K562 (cell line): Measurements from ENCODE around the gene ARHGAP30. TPM values are rescaled to one million over a fixed set of nuclear protein-coding genes. Genes with fewer than 3 reads are reported as not detected.

Experiments
- C11orf30 ChIP-seq: fragments of 450-650 bp; IDR thresholded peaks from 2 replicates; pipeline ENCODE4 v1.6.1; 2016; ENCODE audit warnings: low read depth, mild to moderate bottlenecking
- CBFA2T2 ChIP-seq: fragments of 450-650 bp; conservative IDR thresholded peaks from 2 replicates; pipeline ENCODE4 v1.6.1; 2017; ENCODE audit warnings: mild to moderate bottlenecking
- DMBX1 ChIP-seq: fragments of 250-450 bp; sonication (Bioruptor Pico); IDR thresholded peaks from 2 replicates; pipeline ENCODE4 v1.8.0; 2022; ENCODE audit warnings: inconsistent platforms, mild to moderate bottlenecking, moderate library complexity, borderline replicate concordance
- E2F8 ChIP-seq: fragments of 450-650 bp; IDR thresholded peaks from 2 replicates; pipeline ENCODE4 v1.7.1; 2018; ENCODE audit warnings: mild to moderate bottlenecking, low read depth; ENCODE audit not compliant: partially characterized antibody
- ERF ChIP-seq: fragments of 450-650 bp; formaldehyde crosslinking; IDR thresholded peaks from 2 replicates; pipeline ENCODE4 v1.4.0; 2020; ENCODE audit warnings: mild to moderate bottlenecking, mixed read lengths
- FOXM1 ChIP-seq, 2 experiments: fragments of 450-650 bp in 1 of 2; sonication (generic) in 1 of 2; formaldehyde crosslinking in 1 of 2; IDR thresholded peaks; 2 replicates each; pipeline versions ENCODE4 v1.6.1 to v1.9.0; 2017 to 2022; ENCODE audit warnings: low read depth in 2 of 2, mild to moderate bottlenecking in 2 of 2, missing genetic modification reagents in 1 of 2, moderate library complexity in 1 of 2
- MYBL2 ChIP-seq, 2 experiments: fragments of 450-650 bp in 1 of 2; sonication (generic) in 1 of 2; formaldehyde crosslinking in 1 of 2; IDR thresholded peaks; 2 replicates each; pipeline versions ENCODE4 v1.6.1 to v1.8.1; 2017 to 2022; ENCODE audit warnings: borderline replicate concordance in 1 of 2, inconsistent platforms in 1 of 2, low read depth in 1 of 2, mild to moderate bottlenecking in 1 of 2, missing genetic modification reagents in 1 of 2, moderate library complexity in 1 of 2
- PCBP1 ChIP-seq: fragments of 200-400 bp; formaldehyde crosslinking; IDR thresholded peaks from 2 replicates; pipeline ENCODE4 v1.6.1; 2018; ENCODE audit warnings: mild to moderate bottlenecking, low read depth, low read length; ENCODE audit not compliant: poor library complexity, severe bottlenecking
- PHB ChIP-seq: fragments of 250-450 bp; sonication (Bioruptor Pico); IDR thresholded peaks from 2 replicates; pipeline ENCODE4 v1.5.0; 2021
- POLR2AphosphoS2 ChIP-seq: IDR thresholded peaks from 2 replicates; pipeline ENCODE4 v1.6.1; 2012; ENCODE audit warnings: low read length, improper control_type of control experiment
- RB1 ChIP-seq: fragments of 450-650 bp; IDR thresholded peaks from 2 replicates; pipeline ENCODE4 v1.6.1; 2017; ENCODE audit warnings: low read depth, mild to moderate bottlenecking
- RBM22 ChIP-seq: fragments of 200-400 bp; formaldehyde crosslinking; IDR thresholded peaks from 2 replicates; pipeline ENCODE4 v1.6.1; 2018; ENCODE audit warnings: low read length, low read depth; ENCODE audit not compliant: poor library complexity, severe bottlenecking
- RBM34 ChIP-seq: fragments of 200-400 bp; formaldehyde crosslinking; IDR thresholded peaks from 2 replicates; pipeline ENCODE4 v1.6.1; 2018; ENCODE audit warnings: low read length, borderline replicate concordance; ENCODE audit not compliant: insufficient read depth
- RFX7 ChIP-seq: fragments of 250-450 bp; sonication (Bioruptor Pico); IDR thresholded peaks from 2 replicates; pipeline ENCODE4 v1.5.1; 2021; ENCODE audit warnings: mild to moderate bottlenecking
- SAP30 ChIP-seq: fragments of 200-600 bp; sonication (generic); IDR thresholded peaks from 2 replicates; pipeline ENCODE4 v1.6.1; 2012; ENCODE audit warnings: borderline replicate concordance, low read depth, mild to moderate bottlenecking, moderate library complexity, low read length, control low read depth, inconsistent platforms; ENCODE audit not compliant: insufficient read depth, poor library complexity, severe bottlenecking
- STAT5A ChIP-seq: IDR thresholded peaks from 2 replicates; pipeline ENCODE4 v1.6.1; 2012; ENCODE audit warnings: low read length, inconsistent platforms, borderline replicate concordance
- TBP ChIP-seq: optimal IDR thresholded peaks from 2 replicates; pipeline ENCODE3; 2011; ENCODE audit warnings: low read depth, low read length, improper control_type of control experiment
- TCF7 ChIP-seq: sonication (generic); IDR thresholded peaks from 2 replicates; pipeline ENCODE4 v1.6.1; 2016; ENCODE audit warnings: antibody characterized with exemption, borderline replicate concordance
- TCFL5 ChIP-seq: fragments of 250-450 bp; sonication (Bioruptor Pico); conservative IDR thresholded peaks from 2 replicates; pipeline ENCODE4 v1.6.1; 2021; ENCODE audit warnings: mild to moderate bottlenecking, moderate library complexity, matching md5 sums
- TRIM24 ChIP-seq, 2 experiments: fragments of 450-650 bp; IDR thresholded peaks; 2 replicates each; pipeline ENCODE4 v1.6.1; 2016
- U2AF1 ChIP-seq: fragments of 200-400 bp; formaldehyde crosslinking; optimal IDR thresholded peaks from 2 replicates; pipeline ENCODE3; 2017; ENCODE audit warnings: mild to moderate bottlenecking, low read depth, low read length, moderate library complexity
- ZC3H4 ChIP-seq: sonication (generic); formaldehyde crosslinking; IDR thresholded peaks from 2 replicates; pipeline ENCODE4 v1.9.0; 2021; ENCODE audit warnings: missing genetic modification reagents, borderline replicate concordance
- ZNF354B ChIP-seq: fragments of 250-450 bp; sonication (Bioruptor Pico); IDR thresholded peaks from 2 replicates; pipeline ENCODE4 v1.4.0; 2020
- ZNF445 ChIP-seq: fragments of 250-450 bp; sonication (Bioruptor Pico); IDR thresholded peaks from 2 replicates; pipeline ENCODE4 v1.4.0; 2020; ENCODE audit warnings: low read depth, mild to moderate bottlenecking, moderate library complexity
- ZNF507 ChIP-seq: conservative IDR thresholded peaks from 2 replicates; pipeline ENCODE4 v1.6.1; 2017; ENCODE audit warnings: missing genetic modification characterization, missing compliant biosample characterization
- ZNF668 ChIP-seq: fragments of 250-450 bp; sonication (Bioruptor Pico); IDR thresholded peaks from 2 replicates; pipeline ENCODE4 v1.8.0; 2022; ENCODE audit warnings: mild to moderate bottlenecking, inconsistent platforms
- ZNF696 ChIP-seq: fragments of 250-450 bp; sonication (Bioruptor Pico); conservative IDR thresholded peaks from 2 replicates; pipeline ENCODE4 v1.4.0; 2020; ENCODE audit warnings: mild to moderate bottlenecking, moderate library complexity
- ZSCAN32 ChIP-seq: fragments of 450-650 bp; formaldehyde crosslinking; IDR thresholded peaks from 2 replicates; pipeline ENCODE4 v1.4.0; 2020; ENCODE audit warnings: mild to moderate bottlenecking, moderate library complexity
- polyA plus RNA-seq, 8 experiments: library from polyadenylated mRNA; depleted of rRNA in 4 of 8; stranded (reverse) in 5 of 8; unstranded in 3 of 8; fragments of >200 nt; fragmentation: Nextera tagmentation in 2 of 8; fragmentation: Illumina TruSeq in 1 of 8; extraction: Ambion mirVana in 2 of 8; extraction: Trizol in 1 of 8; gene quantifications; 2 replicates each; pipeline versions ENCODE4 v1.2.1 to v1.2.3, GENCODE V29; 2011 to 2014; ENCODE audit warnings: inconsistent platforms in 1 of 8, missing spikeins in 1 of 8
- total RNA-seq, 7 experiments: library from RNA; depleted of rRNA in 6 of 7; stranded (reverse); fragments of >200 nt in 6 of 7; fragmentation: Illumina TruSeq in 2 of 7; extraction: Trizol in 2 of 7; gene quantifications; 2 replicates each; pipeline versions ENCODE4 v1.2.1 to v1.2.3, GENCODE V29; 2011 to 2021; ENCODE audit warnings: low replicate concordance in 1 of 7

ARHGAP30 gene
- total and polyA plus RNA-seq, 9 of the 15 experiments (the other 6 are each of a cell fraction or from before 2014, with no cell fraction given): 0.01 to 0.73 (median 0.12) TPM

DNA sequence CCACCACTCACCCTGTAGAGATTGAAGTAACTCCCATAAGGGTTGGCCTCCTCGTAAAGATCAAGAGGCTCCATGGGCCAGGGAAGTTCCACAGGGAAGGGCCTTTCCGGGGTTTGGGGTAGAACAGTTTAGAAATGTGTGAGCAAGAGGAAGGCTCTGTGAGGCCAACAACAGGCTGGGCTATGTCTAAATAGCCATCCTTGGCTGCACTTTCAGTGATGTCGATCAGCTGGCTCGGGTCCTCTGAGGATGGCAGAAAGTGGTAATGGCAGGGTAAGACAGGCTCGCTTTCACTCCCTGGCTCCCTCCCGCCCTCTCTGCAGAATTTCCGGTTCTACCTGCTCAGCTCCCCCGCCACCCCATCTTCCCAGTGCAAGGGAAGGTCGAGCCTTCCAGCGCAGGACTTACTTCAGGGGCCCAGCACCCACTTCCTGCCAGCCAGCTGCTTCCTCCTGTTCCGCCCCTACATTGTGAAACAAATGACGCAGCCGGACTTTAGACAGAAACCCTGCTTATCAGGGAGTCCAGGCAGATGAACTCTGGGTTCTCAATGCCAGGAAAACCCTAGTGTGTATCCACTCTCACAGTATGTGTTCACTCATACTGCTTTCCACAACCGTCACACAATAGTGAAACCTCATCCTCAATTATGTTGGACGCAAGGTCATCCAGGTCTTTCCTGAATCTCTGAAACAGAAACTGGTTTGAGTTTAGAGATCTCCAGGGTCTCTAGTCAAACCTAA is 56.0 kb downstream of the ARHGAP30 start (continued):
- TF ChIP-seq DMBX1 (CRISPR knock-in tag) (peak; percentile 81; the same call in 1 of the 2 replicates), ZNF696 (no peak), U2AF1 (no peak), STAT5A (peak; percentile 88), ERF (CRISPR knock-in tag) (peak; percentile 50; the same call in 1 of the 2 replicates), RBM22 (no peak), ZNF507 (no peak), TCF7 (peak; percentile 79; the same call in 1 of the 2 replicates), TBP (peak; percentile 64), TRIM24 (IDR thresholded peaks at IDR 0.05) (peak; percentile 89 to 93), RB1 (no peak), TCFL5 (no peak), RBM34 (no peak), ZSCAN32 (CRISPR knock-in tag) (no peak), FOXM1 (IDR thresholded peaks at IDR 0.05; ENCODE audit: low read depth) (peak; percentile 41; the same call in 1 of the 2 replicates), FOXM1 (CRISPR knock-in tag; IDR thresholded peaks at IDR 0.05; ENCODE audit: low read depth) (0 out of 2 replicates have a peak, but pooled peaks have one; percentile 26), SAP30 (peak; percentile 49), POLR2AphosphoS2 (no peak), C11orf30 (peak; percentile 48; the same call in 1 of the 2 replicates), E2F8 (no peak), PHB (CRISPR knock-in tag) (no peak), ZNF445 (CRISPR knock-in tag) (peak; percentile 12; the same call in 1 of the 2 replicates), ZC3H4 (CRISPR knock-in tag) (no peak), CBFA2T2 (peak; percentile 91), PCBP1 (no peak), ZNF668 (no peak), MYBL2 (IDR thresholded peaks at IDR 0.05; ENCODE audit: low read depth) (no peak), MYBL2 (CRISPR knock-in tag; IDR thresholded peaks at IDR 0.05; ENCODE audit: borderline replicate concordance) (no peak), RFX7 (CRISPR knock-in tag) (no peak), ZNF354B (CRISPR knock-in tag) (no peak)
